ENCODE measurements around the gene FUOM.

The FUOM gene

DNA sequence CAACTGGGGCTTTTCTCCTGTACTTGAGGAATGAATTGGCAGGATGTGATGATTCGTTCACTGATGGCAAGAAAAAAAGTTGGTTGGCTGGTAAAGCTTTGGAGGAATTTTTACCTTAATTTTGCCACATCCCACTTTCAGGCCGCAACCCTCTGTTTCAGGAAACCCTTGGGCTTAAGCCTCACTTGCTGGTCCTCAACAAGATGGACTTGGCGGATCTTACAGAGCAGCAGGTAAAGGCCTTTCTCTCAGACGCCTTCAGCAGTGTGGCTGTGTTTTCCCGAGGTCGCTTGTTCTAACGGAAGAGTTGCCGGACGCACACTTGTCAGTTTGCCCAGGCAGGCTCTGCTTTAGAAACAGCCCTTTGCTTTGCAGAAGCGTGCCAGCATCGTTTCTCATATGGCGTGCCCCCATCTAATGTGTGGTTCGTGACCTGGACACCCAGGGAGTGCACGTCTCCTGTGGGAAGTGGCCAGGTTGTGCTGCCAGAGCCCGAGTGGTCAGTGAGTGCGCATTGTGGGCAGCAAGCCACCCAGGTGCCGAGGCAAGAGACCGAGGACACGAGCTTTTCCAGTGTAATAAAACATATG, 38.3 kb upstream of the FUOM start:
- no peak for DNase-seq (ENCODE audit: extremely low read depth, insufficient read length)
- Histone ChIP-seq H3K4me3 (replicated peaks; ENCODE audit: low read depth, low read length) (no peak overlapping the region), H3K36me3 (ENCODE audit: control insufficient read depth, insufficient read depth, low read length) (peaks cover 12% of the 10 kb centered on the region), H3K27me3 (replicated peaks; ENCODE audit: control insufficient read depth, insufficient read depth, low read length) (no peaks in the 10 kb centered on the region)
- TF ChIP-seq, protein P1, sequence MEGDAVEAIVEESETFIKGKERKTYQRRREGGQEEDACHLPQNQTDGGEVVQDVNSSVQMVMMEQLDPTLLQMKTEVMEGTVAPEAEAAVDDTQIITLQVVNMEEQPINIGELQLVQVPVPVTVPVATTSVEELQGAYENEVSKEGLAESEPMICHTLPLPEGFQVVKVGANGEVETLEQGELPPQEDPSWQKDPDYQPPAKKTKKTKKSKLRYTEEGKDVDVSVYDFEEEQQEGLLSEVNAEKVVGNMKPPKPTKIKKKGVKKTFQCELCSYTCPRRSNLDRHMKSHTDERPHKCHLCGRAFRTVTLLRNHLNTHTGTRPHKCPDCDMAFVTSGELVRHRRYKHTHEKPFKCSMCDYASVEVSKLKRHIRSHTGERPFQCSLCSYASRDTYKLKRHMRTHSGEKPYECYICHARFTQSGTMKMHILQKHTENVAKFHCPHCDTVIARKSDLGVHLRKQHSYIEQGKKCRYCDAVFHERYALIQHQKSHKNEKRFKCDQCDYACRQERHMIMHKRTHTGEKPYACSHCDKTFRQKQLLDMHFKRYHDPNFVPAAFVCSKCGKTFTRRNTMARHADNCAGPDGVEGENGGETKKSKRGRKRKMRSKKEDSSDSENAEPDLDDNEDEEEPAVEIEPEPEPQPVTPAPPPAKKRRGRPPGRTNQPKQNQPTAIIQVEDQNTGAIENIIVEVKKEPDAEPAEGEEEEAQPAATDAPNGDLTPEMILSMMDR (IDR thresholded peaks at IDR 0.05; ENCODE audit: insufficient read depth, low read length, poor library complexity, severe bottlenecking) = no peak

DNA sequence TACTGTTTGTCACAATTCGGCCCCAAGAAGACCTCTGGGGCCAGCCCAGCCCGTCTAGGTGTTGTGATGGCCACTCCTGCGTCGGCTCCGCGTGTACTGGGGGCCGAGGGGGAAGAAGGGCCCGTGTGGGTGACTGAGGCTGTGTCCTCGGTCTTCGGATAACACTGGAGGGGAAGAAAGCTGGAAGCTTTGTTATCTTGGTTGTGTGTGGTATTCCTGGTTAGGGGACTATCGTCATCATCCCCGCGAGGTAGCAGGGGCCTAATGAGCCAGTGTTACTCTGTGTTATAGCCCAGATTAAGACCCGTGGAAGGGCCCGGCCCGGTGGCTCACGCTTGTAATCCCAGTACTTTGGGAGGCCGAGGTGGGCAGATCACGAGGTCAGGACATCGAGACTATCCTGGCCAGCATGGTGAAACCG, 37.0 kb upstream of the FUOM start:
- peaks cover 12% of the 10 kb centered on the region for H3K36me3 ChIP-seq (ENCODE audit: control insufficient read depth, insufficient read depth, low read length)
- no peaks in the 10 kb centered on the region for H3K27me3 ChIP-seq (replicated peaks; ENCODE audit: control insufficient read depth, insufficient read depth, low read length)
- H3K4me3 ChIP-seq (replicated peaks; ENCODE audit: low read depth, low read length) = peak overlapping the region; percentile 90
- no peak for DNase-seq (ENCODE audit: extremely low read depth, insufficient read length)
- TF ChIP-seq, protein P1 (IDR thresholded peaks at IDR 0.05; ENCODE audit: insufficient read depth, low read length, poor library complexity, severe bottlenecking) = no peak

DNA sequence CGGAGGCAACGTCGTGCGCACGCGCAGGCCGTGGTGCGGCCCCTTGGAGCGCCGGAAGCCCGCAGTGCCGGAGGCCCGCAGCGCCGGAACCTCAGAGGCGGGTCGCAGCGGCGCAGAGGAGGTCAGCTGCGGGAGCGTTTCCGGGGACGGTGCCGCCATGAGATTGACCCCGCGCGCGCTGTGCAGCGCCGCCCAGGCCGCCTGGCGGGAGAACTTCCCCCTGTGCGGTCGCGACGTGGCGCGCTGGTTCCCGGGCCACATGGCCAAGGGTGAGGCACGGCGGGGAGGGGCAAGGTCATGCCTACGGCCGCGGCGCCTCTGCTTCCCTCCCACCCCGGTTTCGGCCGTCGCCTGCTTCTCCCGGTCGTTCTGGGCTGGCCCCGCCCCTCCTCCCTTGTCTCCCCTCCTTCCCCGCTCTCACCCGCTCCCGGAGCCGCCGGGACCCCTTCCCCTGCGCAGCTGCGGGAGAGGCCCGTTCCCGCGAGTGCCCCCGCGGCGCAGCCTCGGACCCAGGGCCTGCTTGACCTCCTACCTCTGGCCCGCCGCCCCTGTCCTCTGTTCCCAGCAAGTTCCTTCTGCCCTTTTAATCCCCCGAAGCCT, 36.3 kb upstream of the FUOM start, which contains the start of gene MTG1:
TSS of gene MTG1 (plus strand) at position 94 of the 600 bp plus-strand sequence. CDS start at position 158, 64 bp downstream.
- Histone ChIP-seq H3K36me3 (ENCODE audit: control insufficient read depth, insufficient read depth, low read length) (peaks cover 10% of the 10 kb centered on the region), H3K27me3 (replicated peaks; ENCODE audit: control insufficient read depth, insufficient read depth, low read length) (no peaks in the 10 kb centered on the region), H3K4me3 (replicated peaks; ENCODE audit: low read depth, low read length) (peak within 1 kb of the TSS; percentile 90)
- peak; percentile 97 for DNase-seq (ENCODE audit: extremely low read depth, insufficient read length)
- TF ChIP-seq, protein P1 (IDR thresholded peaks at IDR 0.05; ENCODE audit: insufficient read depth, low read length, poor library complexity, severe bottlenecking) = peak; percentile 13

DNA sequence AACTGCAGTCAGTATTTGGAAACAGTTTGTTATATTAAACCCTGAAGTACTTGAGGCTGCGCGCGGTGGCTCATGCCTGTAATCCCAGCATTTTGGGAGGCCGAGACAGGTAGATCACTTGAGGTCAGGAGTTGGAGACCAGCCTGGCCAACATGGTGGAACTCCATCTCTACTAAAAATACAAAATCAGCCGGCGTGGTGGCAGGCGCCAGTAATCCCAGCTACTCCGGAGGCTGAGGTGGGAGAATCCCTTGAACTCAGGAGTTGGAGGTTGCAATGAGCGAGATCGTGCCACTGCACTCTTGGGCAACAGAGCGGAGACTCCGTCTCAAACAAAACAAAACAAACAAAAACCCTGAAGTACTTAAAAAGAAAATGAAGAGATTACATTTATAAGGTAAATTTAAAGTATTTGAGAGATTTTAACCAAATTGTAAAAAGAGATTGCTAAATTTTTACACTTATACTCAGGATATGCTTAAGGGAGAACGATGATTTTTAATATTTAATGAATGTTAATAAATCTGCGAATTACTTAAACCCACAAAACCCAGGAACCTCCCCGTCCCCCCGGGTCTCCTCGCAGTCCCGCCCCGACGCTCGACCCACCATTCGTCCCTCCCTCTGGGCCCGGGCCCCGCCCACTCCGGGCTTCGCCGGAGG, 35.7 kb upstream of the FUOM start:
- peak overlapping the region; percentile 90 for H3K4me3 ChIP-seq (replicated peaks; ENCODE audit: low read depth, low read length)
- no peak for DNase-seq (ENCODE audit: extremely low read depth, insufficient read length)

DNA sequence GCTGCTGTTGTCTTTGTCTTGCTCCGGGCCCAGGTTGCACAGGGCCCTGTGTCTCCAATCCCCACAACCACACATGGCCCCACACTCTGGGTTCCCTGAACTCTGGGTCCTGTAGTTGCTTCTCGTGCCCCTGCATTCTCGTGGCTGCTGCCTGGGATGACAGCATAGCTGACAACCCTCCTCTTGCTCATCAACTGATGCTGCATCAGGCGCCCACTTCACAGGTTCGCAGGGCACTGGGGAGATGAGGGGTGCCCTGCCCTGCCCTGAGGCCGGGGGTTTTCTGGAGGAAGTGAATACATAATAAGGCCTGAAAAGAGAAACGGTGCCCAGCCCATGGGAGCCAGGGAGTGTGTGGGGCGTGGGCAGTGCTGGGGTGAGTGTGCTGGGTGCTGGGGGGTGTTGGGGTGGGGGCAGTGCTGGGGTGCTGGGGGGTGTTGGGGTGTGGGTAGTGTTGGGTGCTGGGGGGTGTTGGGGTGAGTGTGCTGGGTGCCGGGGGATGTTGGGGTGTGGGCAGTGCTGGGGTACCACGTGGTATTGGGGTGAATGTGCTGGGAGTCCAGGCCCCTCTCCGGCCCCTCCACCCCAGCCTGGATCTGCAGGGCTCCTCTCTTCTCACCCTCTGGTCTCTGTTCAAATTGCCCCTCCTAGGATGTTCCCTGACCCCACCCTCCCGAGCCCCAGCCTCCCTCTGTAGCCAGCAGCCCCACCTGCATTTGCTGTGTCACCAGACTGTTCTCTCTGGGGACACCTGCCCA, 34.1 kb upstream of the FUOM start:
- H3K36me3 ChIP-seq (ENCODE audit: control insufficient read depth, insufficient read depth, low read length) = peaks cover 6% of the 10 kb centered on the region
- no peaks in the 10 kb centered on the region for H3K27me3 ChIP-seq (replicated peaks; ENCODE audit: control insufficient read depth, insufficient read depth, low read length)
- TF ChIP-seq, protein P1 (IDR thresholded peaks at IDR 0.05; ENCODE audit: insufficient read depth, low read length, poor library complexity, severe bottlenecking) = no peak
- DNase-seq (ENCODE audit: extremely low read depth, insufficient read length) = peak; percentile 41
- H3K4me3 ChIP-seq (replicated peaks; ENCODE audit: low read depth, low read length) = no peak overlapping the region; the same call in 1 of the 2 replicates

More for the DNA sequence above, 35.7 kb upstream of the FUOM start:
- Histone ChIP-seq H3K27me3 (replicated peaks; ENCODE audit: control insufficient read depth, insufficient read depth, low read length) (no peaks in the 10 kb centered on the region), H3K36me3 (ENCODE audit: control insufficient read depth, insufficient read depth, low read length) (peaks cover 8% of the 10 kb centered on the region)
- TF ChIP-seq, protein P1 (IDR thresholded peaks at IDR 0.05; ENCODE audit: insufficient read depth, low read length, poor library complexity, severe bottlenecking) = no peak

Measured in GM06990 (cell line).